GM12878 (cell line): ENCODE measurements around the gene TTC23. TPM values are rescaled to one million over a fixed set of nuclear protein-coding genes. Genes with fewer than 3 reads are reported as not detected.

Source experiments
- ATAC-seq: fragments of 200-7000 bp; cut with Tn5 transposase; 3 replicates; pipeline ENCODE4 v1.9.1; 2020; ENCODE audit warnings: mild to moderate bottlenecking, moderate library complexity
- BruUV-seq: library from RNA; stranded (reverse); fragments of 400-500 nt; replicated peaks from 2 replicates; lab custom pipeline; 2021; lab: Mats Ljungman, UMichigan
- CTCF ChIA-PET: fragments of 300-600 bp; sonication (Branson Sonifier 250); formaldehyde crosslinking; extraction: SDS; loops from one replicate; lab custom pipeline; 2021; ENCODE audit warnings: inconsistent platforms; lab: Yijun Ruan, JAX
- POLR2A ChIA-PET: fragments of 350-600 bp; formaldehyde crosslinking; extraction: SDS; loops from one replicate; lab custom pipeline; 2021; ENCODE audit warnings: inconsistent platforms; lab: Charles Lee
- RAD21 ChIA-PET: fragments of 300-600 bp; sonication (Branson Sonifier 250); formaldehyde crosslinking; loops from one replicate; lab custom pipeline; 2023; ENCODE audit warnings: antibody characterized with exemption; ENCODE audit not compliant: unreplicated experiment; lab: Charles Lee
- SMC1A ChIA-PET: fragments of 300-600 bp; sonication (Branson Sonifier 250); formaldehyde crosslinking; loops from one replicate; lab custom pipeline; 2023; ENCODE audit not compliant: unreplicated experiment, uncharacterized antibody; lab: Charles Lee
- DNase-seq: peaks from one replicate; pipeline ENCODE4 v3.0.0-alpha.2; 2011; ENCODE audit warnings: low read depth, low spot score
- FAIRE-seq: peaks from 3 replicates; lab custom pipeline; 2011; peaks lifted over from hg19 to GRCh38; lab: Jason Lieb, UNC
- H2AFZ ChIP-seq: 2 replicates; pipeline ENCODE4 v1.6.0; 2011; ENCODE audit warnings: low read depth, low read length, control low read depth; ENCODE audit not compliant: control insufficient read depth
- H3K27ac ChIP-seq: 2 replicates; pipeline ENCODE4 v1.5.1; 2011; ENCODE audit warnings: control low read depth; ENCODE audit not compliant: control insufficient read depth, insufficient read depth
- H3K27me3 ChIP-seq, 2 experiments: replicated peaks in 1 of 2; 2 replicates each; pipeline versions ENCODE4 v1.6.0 to v1.6.1; 2011; ENCODE audit warnings: low read length in 1 of 2; ENCODE audit not compliant: control insufficient read depth in 2 of 2, insufficient read depth in 2 of 2
- H3K36me3 ChIP-seq, 2 experiments: 2 replicates each; pipeline ENCODE4 v1.5.1; 2011; ENCODE audit warnings: low read length in 1 of 2; ENCODE audit not compliant: control insufficient read depth in 2 of 2, insufficient read depth in 2 of 2
- H3K4me1 ChIP-seq: 2 replicates; pipeline ENCODE4 v1.6.1; 2011; ENCODE audit warnings: mild to moderate bottlenecking, low read length, moderate library complexity, mixed read lengths; ENCODE audit not compliant: control insufficient read depth, insufficient read depth
- H3K4me2 ChIP-seq: 2 replicates; pipeline ENCODE4 v1.6.0; 2011; ENCODE audit warnings: control low read depth; ENCODE audit not compliant: control insufficient read depth, insufficient read depth
- H3K4me3 ChIP-seq: fragments of 200-600 bp; sonication (generic); 2 replicates; pipeline ENCODE4 v1.5.1; 2016
- H3K79me2 ChIP-seq: 2 replicates; pipeline ENCODE4 v1.6.0; 2011; ENCODE audit warnings: low read length; ENCODE audit not compliant: control insufficient read depth, insufficient read depth
- H3K9ac ChIP-seq: 2 replicates; pipeline ENCODE4 v1.8.0; 2011; ENCODE audit warnings: low read length, control low read depth, mixed read lengths; ENCODE audit not compliant: control insufficient read depth, insufficient read depth
- H3K9me3 ChIP-seq: replicated peaks from 3 replicates; pipeline ENCODE4 v1.5.1; 2011; ENCODE audit warnings: mild to moderate bottlenecking, low read length; ENCODE audit not compliant: control insufficient read depth, insufficient read depth
- H4K20me1 ChIP-seq: 2 replicates; pipeline ENCODE4 v1.6.0; 2011; ENCODE audit not compliant: control insufficient read depth, insufficient read depth
- EP300 ChIP-seq, 2 experiments: fragments of 150-350 bp in 1 of 2; IDR thresholded peaks; 2 replicates each; pipeline ENCODE4 v1.6.1; 2011 to 2012; ENCODE audit warnings: low read depth in 2 of 2, low read length in 2 of 2, borderline replicate concordance in 1 of 2, improper control_type of control experiment in 1 of 2, inconsistent platforms in 1 of 2; ENCODE audit not compliant: control insufficient read depth in 1 of 2
- ETV6 ChIP-seq, 2 experiments: fragments of 450-650 bp in 1 of 2; IDR thresholded peaks in 1 of 2; conservative IDR thresholded peaks in 1 of 2; 2 replicates each; pipeline ENCODE4 v1.6.1; 2014; ENCODE audit warnings: antibody characterized with exemption in 1 of 2, borderline replicate concordance in 1 of 2, low read depth in 1 of 2, mild to moderate bottlenecking in 1 of 2, moderate library complexity in 1 of 2
- HCFC1 ChIP-seq: fragments of 150-350 bp; IDR thresholded peaks from 2 replicates; pipeline ENCODE4 v1.6.1; 2014; ENCODE audit warnings: low read length
- HDGF ChIP-seq: fragments of 450-650 bp; IDR thresholded peaks from 2 replicates; pipeline ENCODE4 v1.6.1; 2016; ENCODE audit warnings: antibody characterized with exemption
- KAT2A ChIP-seq: conservative IDR thresholded peaks from 2 replicates; pipeline ENCODE4 v1.6.1; 2011; ENCODE audit warnings: low read depth, low read length; ENCODE audit not compliant: control insufficient read depth
- NFYA ChIP-seq: IDR thresholded peaks from 2 replicates; pipeline ENCODE4 v1.6.1; 2011; ENCODE audit warnings: low read depth, mild to moderate bottlenecking, low read length, improper control_type of control experiment, borderline replicate concordance
- POLR2AphosphoS2 ChIP-seq: IDR thresholded peaks from 2 replicates; pipeline ENCODE4 v1.6.1; 2011; ENCODE audit warnings: low read depth, mild to moderate bottlenecking, low read length, improper control_type of control experiment, moderate library complexity
- RELA ChIP-seq: fragments of 450-650 bp; IDR thresholded peaks from 2 replicates; pipeline ENCODE4 v1.8.0; 2014; ENCODE audit warnings: borderline replicate concordance; ENCODE audit not compliant: partially characterized antibody
- REST ChIP-seq: IDR thresholded peaks from 2 replicates; pipeline ENCODE4 v1.6.1; 2012; ENCODE audit warnings: mild to moderate bottlenecking, low read depth, low read length
- ZNF687 ChIP-seq: fragments of 450-650 bp; IDR thresholded peaks from 2 replicates; pipeline ENCODE4 v1.6.1; 2017; ENCODE audit warnings: mild to moderate bottlenecking, moderate library complexity
- WGBS: methylation state at CpG from one replicate; pipeline ENCODE4 v1.1.6; 2016; ENCODE audit warnings: low lambda C conversion rate; ENCODE audit not compliant: insufficient replicate concordance, insufficient coverage; ENCODE audit errors: missing lambda C conversion rate; 5-methylcytosine and 5-hydroxymethylcytosine counted together
- in situ Hi-C: fragments of 300-500 bp; cut with MboI; formaldehyde crosslinking; loops from 9 replicates; pipeline ENCODE4 v1.14.3; 2018; ENCODE audit warnings: mixed read lengths
- intact Hi-C: fragments of 100-400 bp; cut with micrococcal nuclease; formaldehyde crosslinking; loops from one replicate; pipeline ENCODE4 v1.14.2; 2022; ENCODE audit not compliant: unreplicated experiment
- polyA plus RNA-seq, 11 experiments: library from polyadenylated mRNA; depleted of rRNA in 4 of 11; unstranded in 6 of 11; stranded (reverse) in 5 of 11; fragments of >200 nt; fragmentation: Nextera tagmentation in 4 of 11; fragmentation: Illumina TruSeq in 1 of 11; extraction: Ambion mirVana in 4 of 11; extraction: Trizol in 1 of 11; gene quantifications; 1 replicate in 1 of 11; 2 replicates in 10 of 11; pipeline versions ENCODE4 v1.2.1 to v1.2.3, GENCODE V29; 2011 to 2016; ENCODE audit warnings: inconsistent platforms in 2 of 11, missing spikeins in 2 of 11, low read depth in 1 of 11
- total RNA-seq, 4 experiments: library from RNA; depleted of rRNA in 3 of 4; stranded (reverse); fragments of >200 nt in 3 of 4; fragmentation: Illumina TruSeq in 1 of 4; extraction: Trizol in 1 of 4; gene quantifications; 2 replicates each; pipeline versions ENCODE4 v1.2.1 to v1.2.3, GENCODE V29; 2013 to 2021

The TTC23 gene
- total and polyA plus RNA-seq, 10 of the 15 experiments (the other 5 are each of a cell fraction or from before 2014, with no cell fraction given): 1.2 to 9.0 (median 6.5) TPM

- no peak for TF ChIP-seq REST
- no peak for TF ChIP-seq NFYA
- no peak for TF ChIP-seq POLR2AphosphoS2
- TF ChIP-seq RELA: no peak
Observed at GRCh38 chr15:99226802-99227201, 22.6 kb downstream of the TTC23 start (continued).

GRCh38 chr15:99224372-99225214 lies 24.8 kb downstream of the TTC23 start:
- FAIRE-seq: no peak
- Histone ChIP-seq H3K79me2 (no peaks in the 10 kb centered on the region), H3K36me3 (peaks cover 0 to 6% of the 10 kb centered on the region in 2 experiments; a peak in 1 of 4 replicates), H3K4me1 (no peaks in the 10 kb centered on the region), H3K27ac (no peak overlapping the region), H4K20me1 (no peaks in the 10 kb centered on the region), H3K9me3 (no peaks in the 10 kb centered on the region), H2AFZ (no peak overlapping the region), H3K4me2 (no peak overlapping the region), H3K27me3 (no peaks in the 10 kb centered on the region), H3K9ac (no peak overlapping the region), H3K4me3 (no peak overlapping the region)
- RAD21 ChIA-PET: interaction anchor here (1.2 kb wide), 1 partner anchor 124 kb away, joined by 3 read pairs; no protein-coding TSS in a partner anchor
- intact Hi-C loops (no loop called here), in situ Hi-C loops (no loop called here)
- BruUV-seq: no TSS peak
- SMC1A ChIA-PET: interaction anchor here (0.8 to 1.5 kb wide), 3 partner anchors 11 to 479 kb away, joined by 3 to 5 read pairs (median 4); no protein-coding TSS in a partner anchor
- CTCF ChIA-PET: interaction anchor here (0.7 to 3.1 kb wide), 7 partner anchors 11 to 705 kb away, joined by 3 to 9 read pairs (median 3); no protein-coding TSS in a partner anchor
- ATAC-seq: no peak
- POLR2A ChIA-PET: no interaction called here
- 71% methylated on average over 6 of the region's 6 CpGs for WGBS
- no peak for DNase-seq
- TF ChIP-seq EP300 (IDR thresholded peaks at IDR 0.05; ENCODE audit: borderline replicate concordance in 1 of 2, control insufficient read depth in 1 of 2, low read depth in 2 of 2, low read length in 2 of 2) (no peak), ZNF687 (no peak), HDGF (no peak), ETV6 (conservative IDR thresholded peaks at IDR 0.05 in 1 of 2, IDR thresholded peaks at IDR 0.05 in 1 of 2; ENCODE audit: borderline replicate concordance in 1 of 2, low read depth in 1 of 2) (no peak), HCFC1 (no peak), KAT2A (no peak)
